GM19397 (cell line): ENCODE measurements around the gene TMEM106B.
A peak's percentile ranks its signal among the peaks of the same experiment; 100 is the strongest.

ENCODE experiments used
- ATAC-seq: cut with Tn5 transposase; IDR thresholded peaks from one replicate; pipeline ENCODE4 v1.9.1; 2021; ENCODE audit warnings: mild to moderate bottlenecking, moderate library complexity; ENCODE audit not compliant: unreplicated experiment

The TMEM106B gene

DNA sequence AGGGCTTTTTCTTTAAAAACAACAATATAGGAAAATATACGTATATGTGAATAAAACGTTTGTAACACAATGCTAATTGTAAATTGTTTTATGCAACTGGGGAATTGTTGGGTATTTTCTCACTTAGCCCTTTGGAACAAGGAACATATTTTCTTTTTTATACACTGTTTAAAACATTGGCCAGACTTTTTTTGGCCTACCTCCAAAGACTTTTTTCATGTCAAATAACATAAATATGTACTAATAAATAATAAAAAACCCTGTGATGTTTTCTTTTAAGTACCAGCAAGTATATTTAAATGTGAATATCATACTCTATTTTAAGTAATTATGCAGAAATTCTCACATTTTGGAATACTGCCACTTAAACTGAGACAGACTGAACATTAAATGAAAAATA lies 15.7 kb downstream of the TMEM106B start:
- no peak for ATAC-seq

DNA sequence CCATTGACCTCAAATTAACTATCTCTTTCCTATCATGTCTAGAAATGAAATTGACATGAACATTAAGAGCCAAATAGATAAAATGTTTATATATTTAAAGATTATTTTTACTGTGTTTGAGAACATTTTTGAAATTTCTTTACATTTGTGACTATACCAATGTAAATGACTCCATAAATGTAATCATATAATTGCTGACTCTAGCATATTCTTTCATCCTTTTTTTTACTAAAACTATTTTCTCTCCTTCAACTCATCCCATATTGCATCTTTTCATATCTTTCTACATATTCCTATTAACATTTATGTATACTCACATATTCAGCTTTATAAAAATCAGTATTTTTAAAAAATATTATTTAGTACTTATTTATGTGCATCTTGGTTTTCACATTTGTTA lies 16.9 kb downstream of the TMEM106B start:
- ATAC-seq = no peak

DNA sequence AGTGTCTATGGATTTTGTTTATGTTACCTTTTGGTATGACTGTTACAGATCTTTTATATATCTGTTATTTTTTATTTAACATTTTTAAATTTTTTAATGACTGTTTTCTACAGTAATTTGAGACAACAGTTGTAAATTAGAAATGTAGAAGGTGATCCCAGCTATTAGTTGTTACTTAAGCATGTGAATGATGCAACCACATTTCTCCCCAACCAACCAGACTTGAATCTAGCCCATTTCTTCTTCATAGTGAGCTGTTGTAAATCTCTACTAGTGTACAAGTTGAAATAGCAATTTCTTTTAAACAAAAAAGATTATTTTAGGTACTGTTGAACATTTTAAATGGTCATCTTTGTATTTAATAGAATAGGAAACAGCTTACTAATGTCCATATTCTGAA lies 18.0 kb downstream of the TMEM106B start:
- no peak for ATAC-seq

DNA sequence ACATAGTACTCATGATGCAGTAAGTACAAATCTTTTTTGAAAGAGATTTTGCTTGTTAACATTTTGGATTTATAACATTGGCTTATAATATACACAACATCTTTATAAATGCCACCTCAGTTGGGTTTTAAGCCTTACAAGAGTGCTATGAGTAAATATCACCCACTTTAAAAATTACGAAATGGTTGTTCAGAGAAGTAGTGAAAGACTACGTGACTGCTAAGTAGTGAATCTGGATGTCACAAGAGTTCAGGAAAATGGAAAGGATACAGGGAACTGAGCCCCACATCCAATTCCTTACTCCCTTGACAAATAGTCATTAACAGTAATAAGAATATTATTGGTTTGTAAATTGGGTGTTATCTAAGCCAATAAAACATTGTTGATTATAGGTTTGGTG lies 20.0 kb downstream of the TMEM106B start:
- ATAC-seq = no peak

DNA sequence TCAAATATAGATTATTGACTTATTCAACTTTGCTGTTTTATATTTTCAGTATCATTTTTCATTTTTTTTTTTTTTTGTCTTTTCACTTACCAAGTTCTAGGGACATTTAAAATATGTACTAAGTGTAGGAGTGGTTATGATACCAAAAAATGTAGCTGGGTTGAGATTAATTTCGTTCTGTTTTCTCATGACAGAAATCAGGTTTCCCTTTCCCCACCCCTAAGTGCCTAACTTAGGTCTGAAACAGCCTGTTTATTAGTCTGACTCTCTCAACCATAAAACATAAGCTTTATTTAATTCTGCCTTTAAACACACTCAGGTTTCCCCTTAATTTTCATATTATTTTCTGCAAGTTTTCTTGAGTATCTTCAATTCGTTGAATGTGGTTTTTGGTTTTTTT lies 22.1 kb downstream of the TMEM106B start:
- ATAC-seq = peak; percentile 66

DNA sequence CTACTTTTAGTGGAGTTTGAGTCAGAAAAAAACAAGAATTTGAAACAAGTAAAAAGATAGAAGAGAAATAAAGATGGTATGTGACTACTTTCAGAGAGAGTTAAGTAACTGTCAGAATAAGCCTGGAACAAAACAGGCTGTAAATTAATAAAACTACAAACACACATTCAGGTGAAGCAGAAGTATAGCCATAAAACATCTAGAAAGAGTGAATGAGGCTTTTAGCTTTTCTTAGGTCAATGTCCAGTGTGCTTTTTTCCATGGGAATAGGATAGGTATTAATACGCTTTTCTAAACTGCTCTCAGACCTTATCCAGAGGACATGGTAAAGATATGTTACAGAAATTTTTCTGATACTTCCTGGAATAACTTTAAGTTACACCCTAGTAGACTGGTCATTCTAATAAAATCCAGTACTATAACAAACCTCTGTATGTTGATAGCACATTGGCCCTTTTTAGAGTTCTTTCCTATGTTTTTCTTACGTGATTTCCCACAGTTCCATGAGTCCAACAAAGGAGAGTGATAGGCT lies 23.3 kb downstream of the TMEM106B start:
- ATAC-seq = no peak

DNA sequence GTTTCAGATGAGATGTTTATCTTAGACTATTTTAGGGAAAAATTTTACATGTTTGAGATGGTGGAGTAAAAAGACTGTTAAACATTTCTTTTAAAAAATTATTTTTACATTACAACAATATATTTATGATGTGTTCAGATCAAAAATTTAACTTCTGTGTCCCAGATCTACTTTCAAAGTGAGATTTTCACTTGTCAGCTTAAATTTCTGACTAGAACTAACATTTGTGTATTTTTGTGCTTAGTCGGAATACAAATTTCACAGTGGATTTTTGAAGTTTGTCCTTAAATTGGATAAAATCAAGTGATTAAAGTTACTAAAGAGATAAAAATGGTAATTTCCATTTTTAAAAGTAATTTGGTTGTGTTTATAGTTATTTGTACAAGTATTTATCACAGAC lies 24.9 kb downstream of the TMEM106B start:
- ATAC-seq = no peak

DNA sequence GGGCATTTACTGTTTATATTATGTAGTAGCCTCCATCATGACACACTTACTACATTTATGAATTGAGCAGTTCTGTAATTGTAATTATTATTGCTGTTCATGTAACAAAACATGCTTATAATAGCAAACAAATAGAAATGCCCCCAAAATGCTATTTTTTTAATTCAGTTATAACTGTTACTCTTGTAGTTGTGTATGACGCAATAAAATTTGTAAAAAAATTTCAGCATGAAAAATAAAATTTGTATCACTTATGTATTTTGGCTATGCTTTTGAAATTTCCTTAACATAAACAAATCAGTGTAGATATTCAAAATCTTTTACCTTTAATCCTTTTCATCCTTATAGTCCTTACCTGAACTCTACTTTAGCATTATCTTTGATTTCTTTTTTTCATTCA lies 25.9 kb downstream of the TMEM106B start:
- ATAC-seq = no peak

DNA sequence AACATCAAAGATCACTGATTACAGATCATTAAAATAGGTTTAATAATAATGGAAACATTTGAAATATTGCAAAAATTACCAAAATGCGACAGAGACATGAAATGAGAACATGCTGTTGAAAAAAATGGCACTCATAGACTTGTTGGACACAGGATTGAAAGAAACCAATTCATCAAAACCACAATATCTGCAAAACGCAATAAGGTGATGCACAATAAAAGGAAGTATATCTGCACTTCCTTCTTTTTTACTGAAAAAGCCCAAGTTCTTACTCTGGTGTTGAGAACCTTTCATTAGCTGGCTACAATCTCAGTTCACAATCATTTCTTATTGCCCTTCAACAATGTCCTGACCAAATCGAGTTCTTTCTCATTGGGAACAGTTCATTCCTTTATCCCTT lies 28.7 kb downstream of the TMEM106B start:
- no peak for ATAC-seq

DNA sequence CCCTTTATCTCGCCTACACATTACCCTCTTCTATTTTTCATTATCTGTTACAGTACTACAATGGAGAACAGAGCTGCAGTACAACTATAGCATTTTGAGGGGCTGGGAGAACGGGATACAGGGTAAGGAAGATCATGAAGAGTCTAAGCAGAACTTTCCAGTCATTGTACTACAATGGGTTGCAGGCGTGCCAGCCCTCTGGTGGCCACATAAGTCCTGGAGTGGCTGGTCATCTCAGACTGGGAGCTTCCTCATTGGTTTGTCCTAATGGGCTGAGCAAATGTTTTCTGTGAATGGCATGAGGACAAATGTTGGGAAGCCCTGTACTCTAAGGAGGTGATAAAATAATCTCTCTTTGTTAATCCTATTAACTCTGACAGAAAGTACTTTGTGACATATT lies 33.0 kb downstream of the TMEM106B start:
- ATAC-seq = no peak

DNA sequence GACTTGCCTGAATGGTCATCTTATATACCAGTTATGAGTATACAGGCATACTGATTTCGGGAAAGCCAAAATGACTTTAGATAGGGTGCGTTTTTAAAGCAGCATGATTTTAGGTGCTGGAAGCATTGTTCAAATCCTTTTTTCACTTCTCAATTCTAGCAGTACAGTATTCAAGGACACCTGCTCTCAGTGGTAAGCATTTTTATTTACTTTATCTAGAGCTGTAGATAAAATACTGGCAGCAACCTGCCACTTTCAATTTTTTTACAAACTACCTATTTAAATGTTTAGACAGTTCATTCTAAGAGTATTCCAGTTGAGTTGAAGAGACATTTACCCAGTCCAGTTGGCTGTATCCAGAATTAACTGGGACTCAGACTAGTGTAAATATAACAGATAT lies 33.6 kb downstream of the TMEM106B start:
- ATAC-seq = no peak

DNA sequence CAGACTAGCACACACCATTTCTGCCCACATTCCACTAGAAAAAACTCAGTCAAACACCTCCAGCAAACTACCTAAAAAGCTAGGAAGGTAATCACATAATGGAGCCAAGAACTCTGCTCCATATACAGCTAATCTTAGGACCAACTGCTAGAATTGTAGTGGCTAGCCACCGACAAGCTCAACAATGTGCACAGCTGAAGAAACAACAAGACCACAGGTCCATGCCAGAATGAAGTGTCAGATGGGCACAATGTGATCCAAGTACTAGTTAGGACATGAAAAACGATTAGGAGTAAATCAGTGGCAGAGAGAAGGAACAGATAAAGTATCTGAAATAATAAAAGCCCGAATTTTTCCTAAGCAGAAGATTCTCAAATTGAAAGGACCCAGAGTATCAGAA lies 38.6 kb downstream of the TMEM106B start:
- ATAC-seq = no peak

DNA sequence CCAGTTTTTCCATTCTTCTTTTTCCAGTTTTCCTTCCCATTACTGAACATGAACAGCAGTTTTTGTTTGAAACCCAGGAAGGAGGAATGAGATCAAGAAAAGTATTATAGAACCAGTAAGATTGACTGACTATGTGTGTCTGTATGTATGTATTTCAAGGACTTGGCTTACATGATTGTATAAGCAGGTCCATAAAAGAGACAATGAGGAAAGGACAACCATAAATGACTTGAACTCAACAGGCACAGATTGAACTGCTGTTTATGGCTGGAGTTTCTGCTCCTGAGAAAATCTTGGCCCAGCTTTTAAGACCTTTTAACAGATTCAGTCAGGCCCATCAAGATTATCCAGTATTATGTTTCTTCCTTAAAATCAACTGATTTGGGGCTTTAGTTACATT lies 39.1 kb downstream of the TMEM106B start:
- no peak for ATAC-seq

DNA sequence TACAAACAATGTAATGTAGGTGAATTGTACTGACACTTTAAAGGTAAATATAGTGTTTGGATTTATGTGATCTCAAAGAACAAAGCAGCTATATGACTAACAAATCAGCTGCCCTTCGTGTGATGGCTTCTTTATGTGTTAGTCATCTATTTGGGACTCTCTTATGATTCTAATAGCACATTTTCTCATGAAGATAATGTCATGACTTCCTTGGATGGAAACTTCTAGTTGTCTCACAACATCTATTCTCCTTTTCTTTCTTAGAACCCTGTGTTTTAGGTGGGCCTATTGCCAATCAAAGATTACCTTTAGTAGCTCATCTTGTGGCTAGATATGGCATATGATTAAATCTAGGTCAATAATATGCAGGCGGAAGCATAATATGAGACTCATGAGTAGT lies 45.0 kb downstream of the TMEM106B start:
- no peak for ATAC-seq

DNA sequence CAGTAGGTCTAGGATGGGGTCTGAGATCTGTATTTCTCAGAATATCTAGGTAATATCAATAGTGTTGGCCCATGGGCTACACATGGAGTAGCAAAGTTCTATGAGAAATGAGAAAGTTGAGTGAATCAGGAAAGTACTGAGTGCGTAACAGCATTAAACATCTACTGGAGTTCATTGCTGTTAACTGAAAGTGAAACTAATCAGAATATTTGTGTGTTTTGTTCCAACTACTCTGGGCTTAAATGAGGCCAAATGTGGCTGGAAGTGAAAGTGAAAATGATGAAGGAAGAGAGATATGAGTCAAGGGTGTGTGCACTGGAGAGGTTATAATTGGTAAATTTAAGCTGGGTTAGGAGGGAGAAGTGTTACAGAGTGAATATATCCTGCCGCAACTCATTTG lies 46.5 kb downstream of the TMEM106B start:
- ATAC-seq = peak; percentile 100

DNA sequence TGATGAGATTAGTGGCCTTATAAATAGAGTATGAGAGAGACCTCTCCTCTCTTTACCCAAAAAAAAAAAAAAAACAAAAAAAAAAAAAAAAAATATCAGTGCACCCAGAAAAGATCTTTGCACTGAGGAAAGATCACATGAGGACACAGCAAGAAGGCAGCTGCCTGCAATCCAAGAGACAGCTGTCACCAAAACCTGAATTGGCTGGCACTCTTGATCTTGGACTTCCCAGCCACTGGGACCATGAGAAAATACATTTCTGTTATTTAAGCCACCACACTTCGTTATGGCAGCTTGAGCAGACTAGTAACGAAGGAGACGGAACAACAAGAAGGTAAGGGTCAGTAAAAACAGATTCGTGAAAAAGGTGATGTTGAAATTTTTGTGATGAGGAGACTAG lies 47.0 kb downstream of the TMEM106B start:
- ATAC-seq = no peak

DNA sequence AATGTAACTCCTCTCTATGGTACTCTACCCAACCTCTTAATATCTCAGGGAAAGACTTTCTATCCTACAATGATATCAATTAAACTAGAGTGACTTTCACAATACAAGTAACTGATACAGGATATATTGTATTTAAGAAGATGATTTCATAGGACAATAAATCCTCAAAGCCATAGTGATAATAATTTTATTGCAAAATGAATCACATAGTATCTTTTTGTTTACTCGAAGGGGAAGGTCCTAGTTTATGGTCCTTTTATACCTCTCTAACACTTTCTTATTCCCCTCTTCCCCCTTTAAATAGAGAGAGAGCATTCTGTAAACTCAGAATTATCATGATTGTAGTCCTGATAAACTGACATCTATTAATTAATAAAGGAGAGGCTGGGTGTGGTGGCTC lies 56.4 kb downstream of the TMEM106B start:
- ATAC-seq = no peak

DNA sequence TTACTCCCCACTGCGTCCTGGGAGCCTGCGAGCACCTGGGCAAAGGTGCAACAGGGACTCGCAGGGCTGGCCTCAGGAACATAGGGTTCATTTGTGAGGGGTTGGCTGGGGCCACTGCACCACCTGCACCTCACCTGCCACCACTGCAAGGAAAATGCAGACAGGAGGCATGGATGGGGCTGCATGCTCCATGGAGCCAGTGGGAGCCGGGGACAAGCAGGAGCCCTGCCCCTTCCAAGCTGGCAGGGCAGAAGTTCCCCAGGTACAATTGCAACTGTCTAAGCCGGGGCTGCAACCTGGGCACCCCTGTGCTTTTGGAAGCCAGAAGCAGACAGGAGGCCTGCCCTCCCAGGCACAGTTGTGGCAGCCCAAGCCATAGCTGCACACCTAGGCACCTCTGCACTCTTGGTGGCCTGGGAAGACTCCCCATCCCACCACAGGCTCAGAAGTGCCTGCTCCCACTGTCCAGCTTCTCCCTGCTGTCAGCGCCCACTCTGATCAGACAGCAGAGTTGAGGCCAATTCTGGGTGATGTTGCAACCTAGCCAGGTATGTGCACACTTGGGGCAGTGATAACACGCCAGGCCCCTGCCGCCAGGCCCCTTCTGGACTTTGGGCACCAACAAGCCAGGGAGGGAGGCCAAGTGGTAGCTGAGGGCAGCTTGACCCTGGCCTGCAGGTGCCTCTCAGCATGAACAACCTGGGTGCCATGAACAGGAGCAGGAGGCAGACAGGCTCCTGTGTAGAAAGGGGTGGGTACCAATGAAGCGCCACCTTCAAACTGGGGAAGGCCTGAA lies 58.2 kb downstream of the TMEM106B start:
- ATAC-seq = no peak

DNA sequence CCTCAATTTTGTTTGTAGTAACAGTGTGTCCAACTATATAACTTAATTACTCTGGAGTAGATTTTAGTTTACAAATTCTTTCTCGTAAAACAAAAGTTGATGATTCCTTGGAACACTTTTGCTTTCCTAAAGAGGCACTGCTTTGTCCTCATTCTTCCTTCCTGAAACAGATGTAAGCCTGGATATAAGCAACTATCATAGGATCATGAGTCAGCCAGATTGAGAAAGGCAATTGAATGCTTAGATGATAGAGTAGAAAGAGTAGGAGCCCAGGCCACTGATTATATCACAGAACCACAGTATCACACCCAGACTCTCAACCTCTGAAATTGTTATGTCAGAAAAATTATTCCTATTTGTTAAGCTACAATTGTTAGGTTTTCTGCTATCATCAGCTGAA lies 69.9 kb downstream of the TMEM106B start:
- no peak for ATAC-seq

DNA sequence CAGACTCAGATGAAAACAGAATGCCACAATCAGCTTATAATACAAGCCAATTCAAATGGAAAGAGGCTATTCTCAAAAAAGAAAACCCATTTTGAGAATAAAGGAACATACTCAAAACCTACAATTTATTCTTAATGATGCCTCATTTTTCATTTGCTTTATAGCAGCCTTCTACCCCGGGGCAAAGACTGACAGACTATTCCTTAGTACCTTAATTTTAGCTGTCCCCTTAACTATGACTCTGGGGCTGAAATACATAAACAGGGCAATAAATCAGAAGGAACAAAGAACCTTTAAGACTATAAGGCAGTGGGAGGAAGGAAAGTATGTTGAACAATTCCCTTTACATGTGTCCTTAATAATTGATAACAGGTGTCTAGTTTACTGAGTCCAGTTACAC lies 76.8 kb downstream of the TMEM106B start:
- no peak for ATAC-seq

DNA sequence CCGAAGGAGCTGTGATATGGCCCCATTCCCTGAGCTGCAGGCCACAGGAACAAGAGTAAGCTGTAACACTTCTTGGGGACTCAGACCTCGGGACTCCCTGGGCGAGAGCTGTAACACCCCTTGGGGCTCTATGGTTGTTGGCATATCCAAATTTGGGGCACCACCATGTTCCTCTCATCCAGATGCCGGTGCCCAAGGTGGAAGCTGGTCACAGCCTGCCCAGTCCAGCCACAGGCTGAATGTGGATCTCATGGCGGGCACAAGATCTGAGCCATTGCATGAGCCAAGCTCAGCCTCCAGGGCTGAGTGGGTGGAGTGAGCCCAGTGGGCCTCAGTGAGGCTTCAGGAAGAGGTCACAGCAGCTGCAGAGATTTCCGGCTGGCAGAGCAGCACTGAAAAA lies 78.9 kb downstream of the TMEM106B start:
- no peak for ATAC-seq

DNA sequence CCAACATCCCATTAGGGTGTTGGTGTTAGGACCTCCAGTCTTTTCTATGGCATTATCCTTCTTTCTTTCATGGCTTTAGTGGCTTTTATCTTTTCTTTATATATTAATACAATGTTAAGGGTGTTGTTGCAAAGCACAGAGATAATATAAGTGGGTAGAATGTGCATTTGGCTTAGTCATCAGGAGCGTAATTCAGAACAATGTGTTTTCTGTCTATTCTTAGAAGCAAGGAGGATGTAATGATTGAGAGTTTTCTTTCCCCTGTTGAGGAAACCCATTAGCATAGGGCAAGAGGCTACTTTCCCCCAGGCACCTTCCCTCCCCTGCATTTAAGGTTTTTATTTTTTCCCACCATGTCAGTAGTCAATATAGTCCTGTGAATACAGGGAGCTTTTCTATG lies 79.7 kb downstream of the TMEM106B start:
- ATAC-seq = no peak

DNA sequence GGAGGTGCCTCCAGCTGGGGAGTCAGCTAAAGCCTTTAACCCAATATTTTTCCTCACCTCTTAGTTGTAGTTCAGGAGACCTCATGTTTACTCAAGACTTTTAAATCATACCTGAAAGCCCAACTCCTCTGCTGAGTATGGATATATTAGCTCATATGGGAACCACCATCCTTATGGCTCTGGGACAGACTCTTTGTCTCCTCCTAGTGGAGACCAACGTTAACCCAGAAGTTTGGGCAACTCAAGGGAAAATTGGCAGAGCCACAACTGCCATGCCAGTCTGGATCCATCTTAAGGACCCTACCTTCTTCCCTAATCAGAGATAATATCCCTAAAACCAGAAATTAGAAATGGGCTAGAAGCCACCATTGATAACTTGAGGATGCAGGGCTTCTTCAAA lies 80.8 kb downstream of the TMEM106B start:
- ATAC-seq = no peak
